Heart left ventricle (tissue), 13 donors: ENCODE results near the gene CNOT3.

Source experiments
- CTCF ChIP-seq, 12 donors: fragments of 200-600 bp; sonication (generic) in 4 of 12; IDR thresholded peaks; one replicate each; pipeline versions ENCODE4 v1.5.0 to v1.8.0; 2018 to 2022; ENCODE audit warnings: antibody characterized with exemption in 12 of 12, mild to moderate bottlenecking in 5 of 12
- POLR2A ChIP-seq, 2 donors: fragments of 450-650 bp; IDR thresholded peaks; one replicate each; pipeline ENCODE4 v1.6.1; 2017; ENCODE audit warnings: antibody characterized with exemption in 2 of 2, mild to moderate bottlenecking in 2 of 2, moderate library complexity in 2 of 2
- donor health status: ischemic (EF 13 %, LVEDD 7.1; RV severe dilation, severe dysfunction).
- donor health status: DM: no; HTN: yes; CAD: no.
- donor health status: DM: no; HTN: no; CAD: no.
- donor health status: ischemic (EF 25% LVEDD 6.9; RV normal size, moderate dysfunction).
- donor health status: ischemic (EF 25% LVEDD 5.7; RV mildly dilated, moderate dysfunction).
- donor health status: ischemic (EF 35%, LVEDD 5.7; RV mildly dilated, moderate dysfunction).
- donor health status: nonischemic (EF 11% LVEDD 7.7; RV severe dilation, severe dysfunction).
- donor health status: DM: yes; HTN: yes; CAD: no.
- donor health status: PGD.
- donor health status: ischemic (EF 29% LVEDD 5.4; RV normal size, mild dysfunction).
- donor health status: nonischemic (EF 23%, LVEDD 6.1; RV moderate dilation, normal function).

- TF ChIP-seq CTCF (IDR thresholded peaks at IDR 0.05), result no peak
- no peak for TF ChIP-seq POLR2A (IDR thresholded peaks at IDR 0.05)
Measured at GRCh38 chr19:54128441-54128725, 9.2 kb upstream of the CNOT3 start.
